ENCODE measurements around the gene SLIT3.

GRCh38 chr5:168660691-168661090 lies 640.2 kb downstream of the SLIT3 start:
- TF ChIP-seq CTCF (IDR thresholded peaks at IDR 0.05) (no peak), POLR2A (IDR thresholded peaks at IDR 0.05) (no peak)

Data from Peyer's patch (tissue), 4 donors.